ENCODE data around the gene LRRC74B.
"Not testable (repeated sequence)": the region's sequence is repeated elsewhere in the genome, so short reads cannot be mapped to it uniquely, and the experiment has no call there.

The LRRC74B gene

GRCh38 chr22:21075516-21076138 is 29.9 kb downstream of the LRRC74B start:
- in situ Hi-C loops (cut with MboI; ENCODE audit: low sequenced_read_pairs), result no loop called here

GRCh38 chr22:21076912-21077625 is 31.3 kb downstream of the LRRC74B start:
- in situ Hi-C loops (cut with MboI; ENCODE audit: low sequenced_read_pairs), result no loop called here

DNA sequence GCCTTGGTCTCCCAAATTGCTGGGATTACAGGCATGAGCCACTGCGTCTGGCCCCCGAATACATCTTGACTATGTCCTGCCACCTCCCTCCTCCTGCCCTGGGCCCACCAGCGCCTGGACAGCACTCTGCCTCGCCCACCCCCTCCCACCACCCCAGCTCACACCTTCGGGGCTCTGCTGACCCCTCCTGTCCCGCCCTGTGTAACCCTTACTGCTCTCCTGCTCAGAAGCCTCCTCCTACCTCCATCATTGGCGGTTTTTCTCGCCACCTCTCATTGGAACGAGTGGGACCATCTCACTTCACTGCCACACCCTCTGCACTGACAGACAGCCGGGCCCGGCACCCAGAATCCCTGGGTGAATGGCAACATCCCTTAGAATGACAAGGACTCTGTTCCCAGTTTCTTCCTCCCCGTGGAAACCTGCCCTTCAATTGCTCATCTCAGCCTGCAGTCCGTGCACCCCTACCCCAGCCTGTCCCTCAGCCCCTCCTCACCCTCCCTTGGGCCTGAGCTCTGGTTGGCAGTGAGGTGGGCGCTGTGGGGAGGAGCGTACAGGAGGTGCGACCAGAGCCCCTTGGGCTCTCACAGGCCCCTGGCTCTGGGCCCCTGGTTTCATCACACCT is 32.2 kb downstream of the LRRC74B start:
- in situ Hi-C loops (cut with MboI; ENCODE audit: low sequenced_read_pairs), result no loop called here

GRCh38 chr22:21078916-21079315 is 33.2 kb downstream of the LRRC74B start:
- in situ Hi-C loops (cut with MboI; ENCODE audit: low sequenced_read_pairs), result no loop called here

DNA sequence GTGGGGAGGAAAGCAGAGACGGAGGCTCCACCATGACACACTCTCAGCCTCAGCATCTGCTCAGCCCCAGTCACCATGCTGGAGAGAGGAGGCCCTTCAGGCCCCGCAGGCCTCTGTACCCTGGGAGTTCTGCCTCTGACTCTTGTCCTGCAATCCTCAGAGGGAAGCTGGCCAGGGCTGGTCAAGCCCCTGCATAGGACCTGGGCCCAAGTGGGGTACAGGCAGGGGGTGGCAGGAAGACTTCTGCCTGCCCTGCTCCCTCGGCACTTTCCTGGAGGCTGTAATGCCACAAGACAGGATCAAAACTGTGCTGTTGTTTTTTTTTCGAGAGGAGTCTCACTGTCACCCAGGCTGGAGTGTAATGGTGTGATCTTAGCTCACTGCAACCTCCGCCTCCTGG is 33.7 kb downstream of the LRRC74B start:
- in situ Hi-C loops (cut with MboI; ENCODE audit: low sequenced_read_pairs), result no loop called here

GRCh38 chr22:21080435-21081137 is 34.8 kb downstream of the LRRC74B start:
- in situ Hi-C loops (cut with MboI; ENCODE audit: low sequenced_read_pairs), result no loop called here

DNA sequence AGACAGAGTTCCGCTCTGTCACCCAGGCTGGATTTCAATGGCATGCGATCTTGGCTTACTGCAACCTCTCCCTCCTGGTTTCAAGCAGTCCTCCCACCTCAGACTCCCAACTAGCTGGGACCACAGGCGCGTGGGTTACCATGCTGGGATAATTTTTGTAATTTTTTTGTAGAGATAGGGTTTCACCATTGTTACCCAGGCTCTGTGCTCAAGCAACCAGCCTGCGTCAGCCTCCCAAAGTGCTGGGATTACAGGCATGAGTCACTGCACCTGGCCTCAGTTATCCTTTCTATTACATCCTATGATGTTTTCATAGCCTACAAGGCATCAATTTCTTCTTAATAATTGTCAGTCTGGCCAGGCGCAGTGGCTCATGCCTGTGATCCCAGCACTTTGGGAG is 36.5 kb downstream of the LRRC74B start:
- in situ Hi-C loops (cut with MboI; ENCODE audit: low sequenced_read_pairs), result no loop called here

DNA sequence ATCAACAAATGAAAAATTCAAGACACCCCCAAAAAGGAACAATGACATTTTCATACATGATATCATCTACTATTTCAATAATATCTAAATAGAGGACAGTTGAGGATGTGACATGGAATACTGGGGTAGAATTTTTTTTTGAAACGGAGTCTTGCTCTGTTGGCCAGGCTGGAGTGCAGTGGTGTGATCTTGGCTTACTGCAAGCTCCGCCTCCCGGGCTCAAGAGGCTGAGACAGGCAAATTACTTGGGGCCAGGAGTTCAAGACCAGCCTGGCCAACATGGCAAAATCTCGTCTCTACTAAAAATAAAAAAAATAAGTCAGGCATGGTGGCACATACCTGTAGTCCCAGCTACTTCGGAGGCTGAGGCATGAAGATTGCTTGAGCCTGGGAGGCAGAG is 41.4 kb downstream of the LRRC74B start:
- in situ Hi-C loops (cut with MboI; ENCODE audit: low sequenced_read_pairs), result no loop called here

DNA sequence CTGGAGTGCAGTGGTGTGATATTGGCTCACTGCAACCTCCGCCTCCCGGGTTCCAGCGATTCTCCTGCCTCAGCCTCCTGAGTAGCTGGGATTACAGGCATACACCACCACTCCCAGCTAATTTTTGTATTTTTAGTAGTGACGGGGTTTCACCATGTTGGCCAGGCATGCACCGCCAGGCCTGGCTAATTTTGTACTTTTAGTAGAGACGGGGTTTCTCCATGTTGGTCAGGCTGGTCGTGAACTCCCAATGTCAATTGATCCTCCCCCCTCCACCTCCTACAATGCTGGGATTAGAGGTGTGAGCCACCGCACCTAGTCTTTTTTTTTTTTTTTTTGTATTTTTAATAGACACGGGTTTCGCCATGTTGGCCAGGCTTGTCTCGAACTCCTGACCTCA is 42.2 kb downstream of the LRRC74B start:
- in situ Hi-C loops (cut with MboI; ENCODE audit: low sequenced_read_pairs), result not testable (repeated sequence)

GRCh38 chr22:21091220-21091619 is 45.5 kb downstream of the LRRC74B start:
- in situ Hi-C loops (cut with MboI; ENCODE audit: low sequenced_read_pairs), result not testable (repeated sequence)

DNA sequence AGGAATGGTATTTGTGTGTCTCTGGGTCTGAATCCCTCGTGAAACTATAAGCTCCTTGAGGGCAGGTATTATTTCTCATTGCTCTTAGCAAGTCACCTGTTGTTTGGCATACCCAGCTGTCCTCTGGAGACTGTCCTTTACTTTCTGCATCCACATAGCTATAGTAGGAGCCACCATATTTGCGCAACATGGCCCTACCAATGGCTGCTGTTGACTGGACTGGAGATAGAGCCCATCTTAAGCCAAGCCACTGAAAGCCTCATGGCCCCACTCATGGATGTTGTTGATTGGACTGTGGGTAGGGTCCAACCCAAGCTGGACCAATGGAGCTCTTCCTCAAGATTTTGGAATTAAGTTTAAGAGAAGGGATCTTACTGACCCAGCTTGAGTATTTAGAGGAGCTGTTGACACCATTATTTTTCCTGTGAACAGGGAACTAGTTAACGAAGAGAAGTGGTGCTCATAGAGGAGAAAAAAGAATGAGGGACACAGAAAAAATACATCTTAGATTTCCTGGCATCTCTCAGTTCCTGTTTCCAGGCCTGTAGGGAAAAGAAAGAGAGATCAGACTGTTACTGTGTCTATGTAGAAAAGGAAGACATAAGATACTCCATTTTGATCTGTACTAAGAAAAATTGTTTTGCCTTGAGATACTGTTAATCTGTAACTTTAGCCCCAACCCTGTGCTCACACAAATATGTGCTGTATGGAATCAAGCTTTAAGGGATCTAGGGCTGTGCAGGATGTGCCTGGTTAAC is 47.2 kb downstream of the LRRC74B start:
- in situ Hi-C loops (cut with MboI; ENCODE audit: low sequenced_read_pairs), result no loop called here

- in situ Hi-C loops (cut with MboI; ENCODE audit: low sequenced_read_pairs), result not testable (repeated sequence)
These were observed 47.9 kb downstream of the LRRC74B start for GRCh38 chr22:21093555-21094137.

DNA sequence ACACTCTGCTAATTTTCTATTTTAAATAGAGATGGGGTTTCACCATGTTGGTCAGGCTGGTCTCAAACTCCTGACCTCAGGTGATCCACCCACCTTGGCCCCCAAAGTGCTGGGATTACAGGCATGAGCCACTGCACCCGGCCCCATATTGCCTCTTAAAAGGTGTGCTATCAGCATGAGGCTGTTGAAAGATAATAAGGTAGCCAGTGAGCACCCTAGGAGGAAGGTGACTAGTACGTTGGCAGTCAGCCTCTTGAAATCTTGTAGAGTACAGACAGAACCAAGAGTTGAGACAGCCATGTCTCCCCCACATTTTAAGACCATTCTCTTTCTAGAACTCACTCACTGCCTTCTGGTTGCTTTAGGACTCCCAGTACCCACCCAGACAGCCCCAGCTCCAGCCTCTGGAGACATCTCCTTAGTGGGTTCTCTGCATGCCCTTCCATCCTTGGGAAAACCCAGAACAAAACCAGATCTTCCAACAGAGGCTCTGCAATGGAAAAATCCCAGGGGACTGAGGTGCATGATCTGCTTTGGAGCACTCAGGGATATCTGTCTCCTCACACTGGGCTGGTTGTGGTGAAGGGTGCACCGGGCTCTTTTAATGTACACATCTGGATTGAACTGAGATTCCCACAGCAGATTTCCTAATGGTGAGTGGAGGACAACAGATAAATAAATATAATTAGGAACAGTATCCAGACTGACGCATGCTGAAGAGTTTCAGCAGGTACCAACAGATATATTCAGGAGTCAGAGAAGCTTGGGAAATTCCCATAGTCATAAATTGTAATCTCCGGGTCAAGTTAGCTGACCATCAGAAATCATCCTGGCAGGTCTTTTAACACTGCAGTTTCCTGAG is 49.4 kb downstream of the LRRC74B start:
- in situ Hi-C loops (cut with MboI; ENCODE audit: low sequenced_read_pairs), result no loop called here

DNA sequence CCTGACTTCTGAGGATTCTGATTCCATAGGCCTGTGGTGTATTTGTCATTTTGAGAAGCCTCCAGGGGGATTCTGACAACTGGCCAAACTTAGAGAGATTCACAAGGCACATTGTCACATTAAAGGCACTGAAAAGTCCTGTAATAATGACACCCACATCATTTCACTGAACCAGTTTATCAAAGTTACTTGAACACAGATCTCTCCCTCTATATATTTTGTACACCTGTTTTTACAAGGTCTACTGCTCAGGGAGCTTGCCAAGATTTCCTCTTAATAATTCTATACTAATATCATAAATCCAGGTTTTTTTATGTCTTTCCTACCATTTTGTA is 50.0 kb downstream of the LRRC74B start:
- in situ Hi-C loops (cut with MboI; ENCODE audit: low sequenced_read_pairs), result no loop called here

DNA sequence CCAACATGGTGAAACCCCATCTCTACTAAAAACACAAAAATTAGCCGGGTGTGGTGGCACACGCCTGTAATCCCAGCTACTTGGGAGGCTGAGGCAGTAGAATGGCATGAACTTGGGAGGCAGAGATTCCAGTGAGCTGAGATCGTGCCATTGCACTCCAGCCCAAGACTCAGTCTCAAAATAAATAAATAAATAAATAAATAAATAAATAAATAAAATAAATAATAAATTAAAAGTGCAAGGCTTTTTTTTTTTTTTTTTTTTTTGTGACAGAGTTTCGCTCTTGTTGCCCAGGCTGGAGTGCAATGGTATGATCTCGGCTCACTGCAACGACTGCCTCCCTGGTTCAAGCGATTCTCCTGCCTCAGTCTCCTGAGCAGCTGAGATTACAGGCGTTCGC is 51.1 kb downstream of the LRRC74B start:
- in situ Hi-C loops (cut with MboI; ENCODE audit: low sequenced_read_pairs), result not testable (repeated sequence)

DNA sequence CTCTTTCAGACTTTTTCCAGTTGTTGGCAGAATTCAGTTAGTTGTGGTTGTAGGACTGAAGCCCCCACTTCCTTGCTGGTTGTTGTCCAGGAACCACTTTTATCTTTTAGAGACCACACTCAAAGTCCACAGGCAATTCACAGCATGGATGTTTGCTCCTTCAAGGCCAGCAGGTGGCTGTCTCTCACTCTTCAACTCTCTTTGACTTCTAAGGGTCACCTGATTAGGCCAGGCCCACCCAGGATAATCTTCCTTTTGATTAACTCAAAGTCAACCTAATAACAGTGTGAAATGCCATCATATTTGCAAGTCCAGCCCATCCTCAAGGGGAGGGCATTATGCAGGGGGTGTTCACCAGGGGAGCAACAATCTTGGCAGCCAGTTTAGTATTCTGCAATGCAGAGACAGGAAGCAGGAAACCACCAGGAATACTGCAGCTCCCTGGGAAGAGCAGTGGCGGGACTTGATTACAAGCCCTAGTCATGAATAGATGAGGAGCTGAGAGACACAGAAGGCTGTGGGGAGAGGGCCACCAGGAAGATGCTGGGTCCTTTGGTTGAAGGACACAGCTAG is 52.4 kb downstream of the LRRC74B start:
- in situ Hi-C loops (cut with MboI; ENCODE audit: low sequenced_read_pairs), result no loop called here

- in situ Hi-C loops (cut with MboI; ENCODE audit: low sequenced_read_pairs), result no loop called here
These were observed 53.8 kb downstream of the LRRC74B start for GRCh38 chr22:21099578-21099977.

- in situ Hi-C loops (cut with MboI; ENCODE audit: low sequenced_read_pairs), result no loop called here
These were observed 54.6 kb downstream of the LRRC74B start for GRCh38 chr22:21100149-21101032.
